Stimulated activated CD8-positive, alpha-beta memory T cell treated with anti-CD3 and anti-CD28 coated beads, Interleukin-12 subunit alpha, Interleukin-12 subunit beta, amount 100 ng/mL, for 4 hours (primary cell): ENCODE data around the gene GRIN2B.

Source experiments
- DNase-seq: peaks from one replicate; pipeline ENCODE4 v3.0.0-alpha.2; 2020; ENCODE audit warnings: low read depth

GRIN2B gene

DNA sequence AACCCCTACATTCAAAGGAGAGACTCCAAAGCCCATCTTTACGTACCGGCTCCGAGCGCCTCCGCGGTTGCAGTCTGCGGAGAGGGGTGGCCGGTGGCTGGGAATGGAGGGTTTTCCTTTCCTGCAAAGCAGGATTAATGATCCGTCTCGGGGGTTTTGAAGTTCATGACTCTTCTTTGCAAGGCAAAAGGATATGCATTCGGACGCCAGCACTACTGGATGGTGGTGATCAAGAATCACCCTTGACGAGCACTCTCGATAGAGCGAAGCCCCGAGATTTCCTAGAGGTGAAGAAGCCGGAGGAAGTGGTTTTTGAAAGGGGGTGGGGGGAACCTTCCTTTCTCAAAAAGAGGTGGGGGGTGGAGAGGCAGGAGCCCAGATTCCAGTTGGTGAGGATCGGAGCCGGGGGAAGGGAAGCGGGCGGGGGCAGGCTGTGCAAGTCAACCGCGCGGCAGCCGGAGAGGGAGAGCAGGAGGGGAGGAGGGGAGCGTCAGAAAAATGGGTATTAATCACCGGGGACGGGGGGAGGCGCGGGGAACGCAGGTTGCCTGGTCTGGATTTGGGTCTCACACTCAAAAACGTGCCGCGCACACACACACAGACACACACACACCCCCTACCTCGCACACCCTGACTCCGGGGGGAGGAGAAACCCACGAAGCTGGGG lies at the start of gene GRIN2B:
Gene GRIN2B, minus strand, starts transcription at position 307 of the 667 bp plus-strand sequence. CDS start 115,394 bp downstream, outside the sequence.
- no peak for DNase-seq

DNA sequence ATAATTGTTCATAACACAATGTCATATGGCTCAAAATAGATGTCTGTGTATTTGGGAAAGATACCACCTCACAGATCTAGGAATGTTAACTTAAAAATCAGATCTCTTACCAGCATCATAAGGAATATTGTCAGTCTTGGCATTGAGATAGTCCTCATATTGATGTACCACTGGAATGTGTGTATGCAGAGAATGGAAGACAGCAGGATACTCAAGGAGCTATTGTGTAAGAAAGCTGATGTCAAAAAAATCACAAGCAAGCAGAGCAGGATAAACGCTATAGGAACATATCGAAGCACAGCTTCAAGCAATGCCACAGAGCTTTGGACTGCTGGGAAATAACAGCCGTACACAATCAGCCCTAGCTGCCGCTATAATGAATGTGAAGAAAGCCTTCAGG lies 45.1 kb upstream of the GRIN2B start:
- DNase-seq: no peak

DNA sequence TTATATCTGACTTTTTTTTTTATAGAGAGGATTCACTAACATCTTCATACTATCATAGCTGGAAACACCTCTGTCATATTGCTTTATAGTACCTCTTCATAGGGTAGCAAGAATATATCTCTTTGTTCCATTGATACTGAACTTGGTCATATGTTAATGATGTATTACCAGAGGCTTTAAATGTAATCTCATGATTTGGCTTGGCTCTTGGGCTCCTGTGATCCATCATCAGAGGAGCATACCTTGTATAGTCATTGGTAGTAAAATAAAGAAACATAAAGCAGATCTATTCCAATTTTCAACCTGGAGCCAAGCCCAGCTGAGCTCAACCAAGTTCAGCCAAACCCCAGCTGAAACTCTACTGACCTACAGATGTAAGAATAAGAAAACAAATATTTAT lies 43.2 kb upstream of the GRIN2B start:
- no peak for DNase-seq

DNA sequence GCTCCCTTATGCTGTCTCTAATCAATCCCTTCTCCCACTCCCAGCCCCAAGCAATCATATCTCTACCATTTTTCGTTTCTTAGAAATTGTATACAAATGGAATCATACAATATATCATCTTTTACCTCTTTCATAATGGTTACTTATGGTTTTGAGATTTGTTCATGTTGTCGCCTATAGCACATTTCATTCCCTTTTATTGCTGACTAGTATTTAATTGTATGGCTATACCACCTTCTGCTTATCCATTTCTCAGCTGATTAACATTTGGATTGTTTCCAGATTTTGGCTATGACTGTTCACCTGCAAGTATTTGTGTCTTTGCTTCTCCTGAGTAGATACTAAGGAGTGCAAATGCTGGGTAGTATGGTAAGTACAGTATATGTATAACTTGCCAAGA lies 36.7 kb upstream of the GRIN2B start:
- no peak for DNase-seq

DNA sequence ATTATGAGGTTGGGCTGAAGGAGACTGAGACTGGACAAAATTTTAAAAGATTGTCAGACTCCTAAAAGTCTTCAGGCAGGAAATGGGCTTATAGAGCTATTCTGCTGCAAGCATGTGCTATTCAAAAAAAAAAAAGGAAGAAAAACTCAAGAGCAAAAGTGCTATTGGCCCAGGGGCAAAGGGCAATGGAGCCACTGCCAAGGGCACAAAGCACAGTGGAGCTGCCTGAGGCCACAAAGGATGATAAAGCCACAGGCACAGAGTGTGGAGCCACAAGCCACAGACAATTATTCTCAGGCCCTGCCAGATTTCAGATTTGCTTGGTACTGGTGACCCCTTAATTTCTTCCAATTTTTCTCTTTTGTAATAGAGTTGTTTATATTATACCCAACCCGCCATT lies 29.6 kb upstream of the GRIN2B start:
- no peak for DNase-seq

DNA sequence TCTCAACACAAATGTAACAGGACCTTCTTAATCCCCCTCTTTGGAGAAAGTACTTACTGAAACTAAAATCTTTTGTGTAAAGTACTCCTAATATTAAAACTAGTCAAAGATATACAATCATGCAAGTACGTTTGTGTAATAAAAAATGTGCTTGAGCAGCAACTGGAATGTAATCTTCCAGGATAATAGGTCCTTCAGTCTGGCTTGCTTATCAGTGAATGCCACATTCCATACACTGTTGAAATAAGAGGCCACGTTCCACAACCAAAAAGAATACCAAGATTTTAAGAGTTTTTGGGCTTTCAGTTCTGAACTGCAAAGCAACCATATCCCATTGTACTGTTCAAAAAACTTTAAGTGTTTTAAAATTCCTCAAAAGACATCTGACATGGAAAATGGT lies 26.2 kb upstream of the GRIN2B start:
- DNase-seq: no peak

DNA sequence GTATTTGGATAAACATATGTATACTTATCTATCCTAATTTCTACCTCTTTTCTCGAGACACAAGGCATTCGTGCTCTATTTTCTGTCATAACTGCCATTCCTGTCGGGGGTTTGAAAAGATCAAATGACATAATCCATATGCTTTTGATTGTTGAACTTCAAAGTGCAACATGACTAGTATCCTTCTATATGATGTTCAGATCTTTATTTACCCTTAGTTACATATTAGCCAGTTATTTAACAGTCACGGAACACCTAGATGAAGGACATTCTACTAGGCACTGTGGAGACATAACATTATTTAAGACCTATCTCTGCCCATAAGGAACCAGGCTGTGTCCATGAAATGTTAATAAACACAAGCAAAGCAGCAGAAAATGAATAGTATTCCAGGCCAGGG lies 11.2 kb upstream of the GRIN2B start:
- DNase-seq: no peak

DNA sequence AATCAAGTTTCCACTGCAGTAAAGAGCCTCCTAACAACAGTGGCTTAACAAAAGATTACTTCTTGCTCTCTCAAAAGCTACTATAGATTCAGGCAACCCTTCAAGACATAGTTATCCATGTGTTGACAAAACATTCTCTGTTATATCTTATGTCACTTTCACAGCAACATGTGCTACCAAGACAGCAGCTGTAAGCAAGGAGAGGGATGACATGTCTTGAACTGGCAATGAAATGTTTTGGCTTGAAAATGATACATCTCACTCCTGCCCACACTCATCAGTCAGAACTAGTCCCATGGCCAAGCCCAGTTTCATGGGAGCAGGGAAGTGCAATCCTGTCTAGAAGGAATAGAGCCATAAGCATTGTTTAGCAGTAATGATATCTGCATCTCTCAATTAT lies 10.7 kb upstream of the GRIN2B start:
- DNase-seq: no peak

DNA sequence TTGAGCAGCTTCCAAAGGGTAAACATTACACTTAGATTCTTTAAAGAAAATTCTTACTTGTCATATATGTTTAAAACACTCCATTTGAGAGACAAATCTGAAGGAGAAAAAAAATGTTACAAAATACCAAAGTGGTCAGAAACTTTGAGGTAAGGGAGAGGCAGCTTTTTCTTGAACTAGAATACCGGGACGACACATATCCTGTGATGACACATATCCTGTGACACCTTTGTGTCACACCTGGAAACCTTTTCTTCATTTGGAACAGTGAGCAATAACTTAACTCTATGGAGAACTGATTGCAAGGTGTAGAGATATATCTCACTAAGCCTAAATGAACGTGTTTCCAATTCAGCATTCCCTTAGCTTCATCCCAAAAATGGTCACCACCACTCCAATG lies 4.6 kb upstream of the GRIN2B start:
- DNase-seq: no peak

DNA sequence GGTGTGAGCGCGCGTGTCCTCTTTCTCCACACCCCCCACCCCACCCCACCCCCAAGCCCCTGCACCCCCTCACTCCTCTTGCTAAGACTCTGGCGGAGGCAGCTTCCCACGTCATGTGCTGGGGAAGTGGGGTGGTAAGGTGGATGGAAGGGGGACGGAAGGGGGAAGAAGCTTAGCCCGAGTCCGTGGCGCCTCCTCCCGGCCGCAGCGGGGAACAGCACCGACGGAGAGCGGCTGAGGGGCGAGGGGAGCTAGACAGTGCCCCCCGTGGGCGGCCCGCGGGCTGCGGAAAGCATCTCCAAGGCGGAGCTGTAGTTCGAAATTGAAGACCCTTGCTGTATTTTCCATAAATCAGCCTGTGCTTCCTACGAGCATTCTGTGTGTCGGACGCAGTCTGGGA lies 588 bp upstream of the GRIN2B start:
- DNase-seq: no peak

DNA sequence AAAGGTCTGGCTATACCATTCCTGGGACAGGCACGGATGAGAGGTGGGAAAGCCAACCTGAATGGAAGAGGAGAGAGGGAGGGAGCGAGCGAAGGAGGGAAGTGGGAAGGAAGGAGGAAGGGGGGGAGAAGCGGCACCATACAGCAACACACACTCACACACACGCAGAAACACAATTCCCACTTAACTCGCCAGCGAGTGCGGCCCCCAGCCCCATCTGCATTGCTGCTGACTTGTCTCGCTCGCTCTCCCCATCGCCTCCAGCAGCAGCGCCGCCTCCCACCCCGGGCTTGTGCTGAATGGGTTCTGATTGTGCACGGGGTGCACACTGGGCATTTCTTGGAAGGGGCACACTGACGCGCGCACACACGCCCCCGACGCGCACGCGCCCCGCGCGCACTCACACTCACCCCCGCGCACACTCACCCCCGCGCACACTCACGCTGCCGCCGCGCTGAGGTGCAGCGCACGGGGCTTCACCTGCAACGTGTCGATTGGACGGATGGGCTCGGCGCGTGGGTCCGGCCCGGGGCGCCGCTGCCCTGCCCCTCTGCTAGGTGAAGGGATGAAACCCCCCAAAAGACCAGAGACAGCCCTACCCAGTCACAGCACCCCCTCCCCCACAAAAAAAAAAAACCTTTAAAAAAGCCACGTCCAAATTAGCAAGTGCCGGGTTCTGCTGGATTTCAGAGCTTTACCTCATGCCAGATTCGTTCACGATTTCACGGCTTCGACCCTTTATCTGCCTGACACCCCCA lies 685 bp downstream of the GRIN2B start:
- DNase-seq: no peak

DNA sequence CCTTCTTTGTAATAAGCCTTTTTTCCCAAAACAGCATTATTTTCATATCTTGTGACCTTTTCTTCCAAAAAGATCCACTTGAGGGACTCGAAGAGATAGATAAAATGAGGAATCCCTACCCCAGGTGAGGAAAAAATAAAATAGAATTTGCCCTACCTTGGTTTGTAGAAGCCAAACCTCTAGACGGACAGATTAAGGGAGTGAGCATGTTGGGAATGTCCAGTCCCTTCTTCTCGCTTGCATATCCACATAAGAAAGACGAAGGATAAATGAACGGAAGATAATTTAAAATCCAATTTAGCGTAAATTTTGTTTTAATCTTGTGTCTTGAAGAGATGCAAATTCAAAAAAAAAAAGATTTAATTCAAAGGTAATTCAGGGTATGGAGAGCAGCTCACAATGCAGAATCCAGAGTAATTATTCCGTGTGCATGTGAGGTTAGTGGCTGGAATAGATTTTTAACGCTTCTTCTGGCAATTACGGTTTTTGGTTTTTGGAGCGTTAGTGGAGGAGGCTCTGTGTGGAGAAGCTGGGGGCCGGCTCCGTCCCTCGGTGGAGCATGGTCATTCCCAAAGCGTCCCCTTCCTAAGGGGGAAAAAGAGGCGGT lies 1.5 kb downstream of the GRIN2B start:
- DNase-seq: no peak

DNA sequence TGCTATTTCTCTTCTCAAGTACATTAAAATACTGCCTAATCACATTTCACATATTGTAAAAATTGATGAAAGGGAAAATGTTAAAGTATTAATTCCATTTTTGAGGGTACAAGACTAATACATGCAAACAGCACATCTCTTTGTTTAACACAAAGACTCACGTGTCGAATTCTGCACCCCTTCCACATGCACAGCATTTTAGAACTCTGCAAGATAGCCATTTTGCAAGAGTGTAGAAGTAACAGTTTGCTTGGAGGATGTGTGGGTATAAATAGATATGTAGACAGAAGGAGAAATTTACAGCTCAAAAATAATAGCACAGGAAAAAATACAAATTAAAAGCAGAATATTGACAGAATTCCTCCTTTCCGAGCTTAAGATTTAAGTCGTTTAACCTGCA lies 2.5 kb downstream of the GRIN2B start:
- DNase-seq: no peak

DNA sequence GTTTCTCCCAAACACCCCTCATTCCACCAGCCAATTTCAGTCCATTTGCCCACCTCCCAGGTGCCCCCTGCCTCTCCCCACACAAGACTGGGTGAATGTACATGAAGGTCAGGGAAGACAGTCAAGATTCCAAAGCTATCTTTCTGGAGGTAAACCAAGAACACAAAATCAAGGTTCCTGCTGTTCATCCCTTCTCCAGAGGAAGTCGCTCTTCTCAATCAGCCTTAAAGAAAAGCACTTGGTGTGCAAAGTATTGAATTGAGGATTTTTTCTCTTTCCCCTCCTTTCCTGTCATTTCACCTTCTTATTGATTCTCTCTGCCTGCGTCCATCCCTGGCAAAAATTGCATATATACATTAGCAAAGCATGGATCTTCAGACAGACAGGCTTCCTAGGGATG lies 4.5 kb downstream of the GRIN2B start:
- DNase-seq: no peak

DNA sequence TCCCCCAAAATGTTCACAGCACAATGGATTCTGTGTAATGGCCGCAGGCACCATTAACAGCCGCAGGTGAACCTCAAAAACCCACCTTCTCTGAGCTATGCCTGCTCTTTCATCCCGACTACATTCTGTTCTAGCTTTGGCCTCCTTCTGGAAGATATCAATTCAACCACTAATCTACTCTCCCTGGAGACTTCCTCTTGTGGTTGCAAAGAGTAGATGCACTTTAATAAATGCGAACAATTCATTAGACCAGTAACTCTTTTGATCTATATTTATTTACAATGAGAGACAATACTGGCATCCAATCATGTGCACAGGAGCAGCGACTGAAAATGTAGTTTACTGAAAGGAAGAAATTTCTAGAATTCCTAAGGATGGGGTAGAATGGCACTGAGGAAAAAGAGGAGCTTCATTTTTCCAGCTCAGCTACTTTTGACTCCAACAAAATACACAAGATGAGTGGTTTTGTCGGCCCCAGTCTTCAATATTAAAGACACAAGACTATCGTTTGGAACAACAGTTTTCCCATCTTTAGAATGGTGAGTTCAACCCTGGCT lies 5.3 kb downstream of the GRIN2B start:
- DNase-seq: no peak

DNA sequence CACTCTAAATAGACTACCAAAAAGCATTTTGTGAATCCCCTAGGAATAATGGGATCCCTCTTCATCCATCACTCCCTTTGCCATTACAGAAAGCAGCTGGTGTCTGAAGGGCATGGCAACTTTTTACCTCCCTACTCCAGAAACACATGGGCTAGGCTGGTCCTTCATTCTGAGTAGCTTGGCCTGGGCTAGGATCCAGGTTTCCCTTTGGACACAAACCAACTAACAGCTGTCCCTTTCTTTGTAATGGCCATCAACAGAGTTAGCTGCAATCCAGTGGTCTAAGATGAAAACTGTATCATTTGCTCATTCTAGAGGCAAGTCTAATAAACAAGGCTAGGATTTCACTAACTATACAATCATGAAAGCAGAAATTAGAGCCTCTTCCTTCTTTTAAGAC lies 7.4 kb downstream of the GRIN2B start:
- no peak for DNase-seq

DNA sequence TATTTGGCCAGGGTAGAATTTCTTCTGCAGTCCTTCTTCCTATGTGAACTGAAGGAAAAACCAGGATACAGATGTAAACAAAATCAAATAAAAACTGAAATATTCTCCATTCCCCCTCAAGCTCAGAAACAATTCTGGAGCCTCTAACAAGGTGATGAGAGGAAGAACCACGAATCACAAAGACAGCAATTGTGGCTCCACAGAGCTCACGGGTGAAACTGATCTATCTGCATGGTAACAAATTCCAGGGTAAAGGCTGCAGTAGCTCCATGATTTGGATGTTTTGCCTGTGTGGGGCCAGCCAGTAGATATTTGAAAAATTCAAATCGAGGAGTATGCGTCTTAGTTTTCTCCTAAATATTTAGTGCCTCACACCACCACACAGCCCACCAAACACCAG lies 10.6 kb downstream of the GRIN2B start:
- DNase-seq: no peak

DNA sequence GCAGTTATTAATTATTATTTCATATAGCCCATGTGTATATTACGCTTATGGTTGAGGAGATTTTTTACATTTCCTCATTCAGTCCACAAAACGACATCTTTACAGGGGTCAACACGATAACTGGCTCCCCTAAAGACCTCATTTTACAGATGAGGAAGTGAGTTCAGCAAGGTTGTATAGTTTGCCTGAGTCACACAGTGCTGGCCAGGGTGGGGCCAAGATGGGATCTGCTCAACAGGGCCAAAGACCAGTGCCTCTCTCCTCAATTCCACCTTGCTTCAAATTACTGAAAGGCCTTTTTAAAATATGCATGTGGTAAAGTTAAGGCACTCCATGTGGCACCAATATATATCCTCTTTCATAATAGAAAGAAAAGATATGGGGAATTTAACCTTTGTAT lies 13.1 kb downstream of the GRIN2B start:
- DNase-seq: no peak

DNA sequence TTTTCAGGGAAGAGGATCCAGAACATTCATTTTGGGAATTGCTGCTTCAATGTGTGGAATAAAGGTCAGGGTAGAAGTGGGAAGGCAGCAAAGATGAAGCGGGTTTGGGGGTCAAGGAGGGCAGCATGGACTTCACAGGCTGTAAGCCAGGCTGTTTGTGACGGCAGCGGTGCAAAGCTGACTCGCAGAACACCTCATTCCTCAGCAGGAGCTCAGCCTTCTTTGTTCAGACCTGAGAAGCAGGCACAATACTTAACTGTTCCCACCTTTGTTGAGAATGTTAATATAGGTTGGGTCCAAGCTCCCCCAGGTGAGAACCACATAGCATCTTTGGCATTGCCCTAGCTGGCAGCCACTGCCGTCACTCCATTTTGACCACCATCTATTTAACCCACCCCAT lies 16.7 kb downstream of the GRIN2B start:
- no peak for DNase-seq

DNA sequence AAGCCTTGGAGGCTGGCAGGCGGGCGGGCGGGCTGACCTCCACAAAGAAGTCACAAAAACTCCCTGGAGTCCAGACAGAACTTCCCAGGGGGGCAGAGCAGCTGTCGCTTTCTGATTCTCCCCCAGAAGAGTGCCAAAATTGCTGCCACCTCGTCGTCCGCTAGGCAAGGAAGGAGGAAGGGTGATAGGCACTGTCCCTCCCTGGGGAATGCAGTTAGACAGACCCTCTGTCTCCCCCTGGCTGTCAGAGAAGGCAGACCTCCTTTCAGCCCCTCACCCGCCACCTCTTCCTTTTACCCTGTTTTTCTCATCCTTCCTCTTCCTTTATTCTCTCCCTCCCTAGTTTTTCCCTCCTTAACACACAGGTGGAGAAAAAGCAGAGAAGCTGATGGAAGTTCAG lies 18.7 kb downstream of the GRIN2B start:
- DNase-seq: no peak

DNA sequence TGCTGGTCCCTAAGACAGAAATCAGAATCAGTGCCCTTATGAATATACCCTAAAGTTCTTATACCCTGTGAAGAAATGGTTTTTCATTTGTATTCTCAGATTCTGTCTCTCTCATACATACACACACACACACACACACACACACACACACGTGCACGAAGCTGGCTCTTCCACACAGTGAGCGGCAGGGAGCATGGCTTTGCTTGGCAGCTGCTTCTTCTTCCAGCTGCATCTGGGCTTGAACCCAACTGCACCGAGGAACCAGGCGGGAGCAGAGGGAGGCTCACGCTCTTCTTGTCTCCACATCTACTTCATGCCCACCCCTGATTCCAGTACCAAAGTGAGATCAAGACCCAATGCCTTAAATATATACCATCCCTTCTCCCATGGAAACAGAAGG lies 19.4 kb downstream of the GRIN2B start:
- DNase-seq: no peak

DNA sequence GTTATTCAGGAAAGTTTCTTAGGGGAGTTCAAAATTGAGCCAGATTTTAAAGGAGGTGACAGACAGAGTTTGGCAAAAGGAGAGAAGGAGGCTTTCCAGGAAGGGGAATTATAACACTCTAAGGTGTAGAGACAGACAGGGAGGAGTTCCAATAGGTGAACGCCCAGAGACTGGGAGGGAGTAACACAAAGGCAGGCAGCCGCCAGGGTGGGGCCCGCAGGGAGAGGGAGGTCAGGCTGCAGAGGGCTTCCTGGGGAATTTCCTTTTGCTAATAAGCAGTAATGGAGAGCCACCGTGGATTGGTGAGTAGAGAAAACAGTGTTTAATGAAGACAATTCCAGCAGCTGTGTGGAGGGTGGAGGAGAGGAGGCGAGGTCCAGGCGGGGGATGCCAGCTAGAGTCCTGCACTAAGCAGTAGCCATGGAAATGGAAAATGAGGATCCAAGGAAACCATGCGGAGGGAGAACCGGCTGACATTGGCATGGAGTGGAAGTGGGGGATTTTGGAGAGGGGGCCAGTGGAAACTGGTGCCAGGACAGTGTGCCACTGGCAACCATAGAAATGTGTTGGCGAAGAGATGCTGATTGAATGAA lies 22.2 kb downstream of the GRIN2B start:
- no peak for DNase-seq

DNA sequence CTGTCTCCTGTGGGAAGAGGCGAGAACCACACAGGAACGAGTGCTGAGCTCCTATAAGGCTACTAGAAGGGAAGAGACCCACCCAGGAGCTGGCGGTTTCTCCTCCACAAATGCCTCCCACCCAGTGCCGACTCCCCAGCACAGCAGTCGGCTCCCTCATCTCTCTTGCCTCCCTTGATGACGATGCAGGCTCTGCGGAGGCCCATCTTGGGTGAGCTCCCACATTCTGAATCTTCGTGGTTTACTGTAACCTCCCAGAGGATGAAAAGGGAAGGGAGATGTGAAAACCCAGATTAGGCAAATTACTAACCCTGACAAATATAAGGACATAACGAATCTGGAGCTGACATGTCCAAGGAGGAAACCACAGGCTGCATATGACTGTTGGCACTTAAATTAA lies 23.8 kb downstream of the GRIN2B start:
- no peak for DNase-seq
